GM12892 (cell line): ENCODE results near the gene NPM1.

Experiments
- DNase-seq: peaks from one replicate; pipeline ENCODE4 v3.0.0; 2011; ENCODE audit not compliant: insufficient read length
- FAIRE-seq: peaks from 2 replicates; lab custom pipeline; 2011; peaks lifted over from hg19 to GRCh38; lab: Jason Lieb, UNC
- POLR2A ChIP-seq: IDR thresholded peaks from 2 replicates; pipeline ENCODE4 v1.6.1; 2011; ENCODE audit warnings: low read depth, low read length, control low read depth
- POLR2AphosphoS5 ChIP-seq: IDR thresholded peaks from 2 replicates; pipeline ENCODE4 v1.6.1; 2011; ENCODE audit warnings: low read depth, low read length, control low read depth
- TAF1 ChIP-seq: IDR thresholded peaks from 2 replicates; pipeline ENCODE4 v1.6.1; 2011; ENCODE audit warnings: low read depth, mild to moderate bottlenecking, control low read depth, low read length, borderline replicate concordance

Gene NPM1

DNA sequence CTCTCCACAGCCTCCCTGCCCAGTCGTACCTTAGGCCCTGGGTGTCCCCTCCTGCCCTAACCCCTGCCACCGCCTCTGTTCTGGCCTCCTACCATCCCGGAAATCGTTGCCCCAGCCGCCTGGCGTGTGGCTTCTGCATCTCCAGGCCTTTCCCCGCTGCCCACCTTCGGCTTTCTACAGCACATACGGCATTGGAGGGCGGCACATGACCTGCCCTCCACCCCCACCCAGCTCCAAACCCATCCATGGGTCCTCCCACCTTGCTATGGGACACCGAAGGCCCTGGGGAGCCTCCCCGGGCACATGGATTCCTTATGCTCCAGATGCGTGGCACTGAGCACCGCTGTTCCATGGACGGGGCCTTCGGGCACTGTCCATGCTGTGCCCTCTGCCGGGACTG is 63.8 kb downstream of the NPM1 start:
- TF ChIP-seq POLR2AphosphoS5 (no peak), POLR2A (no peak), TAF1 (no peak)
- DNase-seq (no peak), FAIRE-seq (no peak)

DNA sequence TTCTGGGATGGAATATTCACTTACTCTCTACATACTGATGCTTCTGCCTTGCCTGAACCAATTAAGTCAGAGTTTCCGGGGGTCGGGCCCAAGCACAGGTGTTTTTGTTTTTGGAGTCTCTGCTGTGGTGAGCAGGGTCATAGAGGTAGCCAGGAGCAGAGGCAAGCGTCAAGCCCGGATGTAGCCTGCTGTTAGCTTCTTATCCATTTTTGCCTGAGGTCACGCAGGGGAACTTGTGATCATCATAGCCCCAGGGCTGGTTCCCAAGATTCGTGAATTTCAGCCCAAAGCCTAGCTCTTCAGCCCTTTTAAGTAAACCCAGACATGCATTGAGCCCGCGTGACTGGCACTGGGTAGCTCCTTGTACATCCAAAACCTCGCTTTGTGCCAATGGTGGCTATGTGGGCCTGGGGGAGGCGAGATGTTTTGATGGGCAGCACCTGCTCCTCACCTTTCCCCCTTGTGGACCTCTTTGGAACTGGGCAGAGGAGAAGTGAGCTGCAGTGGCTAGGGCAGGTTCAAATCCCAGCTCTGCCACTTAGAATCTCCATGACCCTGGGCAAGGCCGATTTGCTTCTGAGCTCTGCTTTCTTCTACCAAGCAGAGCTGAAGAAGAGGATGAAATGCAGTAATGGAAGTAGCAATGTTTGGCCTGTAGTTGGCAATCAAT is 65.5 kb downstream of the NPM1 start:
- DNase-seq = no peak
- TF ChIP-seq POLR2AphosphoS5 (no peak), TAF1 (no peak), POLR2A (no peak)
- no peak for FAIRE-seq

DNA sequence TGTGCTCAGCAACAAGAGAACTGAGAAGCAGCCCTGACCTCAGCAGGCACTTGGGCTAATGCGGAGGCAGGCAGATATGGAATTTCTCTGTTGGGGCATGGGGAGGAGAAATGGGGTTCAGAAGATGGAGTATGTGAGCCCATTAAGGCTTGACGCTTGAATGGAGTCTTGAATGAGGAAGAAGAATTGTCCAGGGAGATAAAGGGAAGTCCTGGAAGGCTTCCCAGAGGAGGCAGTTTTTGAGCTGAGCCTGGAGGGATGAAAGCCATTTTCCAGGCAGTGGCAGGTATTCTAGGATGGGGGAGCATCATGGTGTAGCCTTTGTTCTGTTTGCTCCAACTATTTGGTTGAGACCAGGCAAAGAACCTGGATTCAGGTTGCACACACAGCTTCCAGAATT is 66.3 kb downstream of the NPM1 start:
- no peak for FAIRE-seq
- TF ChIP-seq POLR2A = no peak
- TF ChIP-seq POLR2AphosphoS5 = no peak
- TF ChIP-seq TAF1 = no peak

DNA sequence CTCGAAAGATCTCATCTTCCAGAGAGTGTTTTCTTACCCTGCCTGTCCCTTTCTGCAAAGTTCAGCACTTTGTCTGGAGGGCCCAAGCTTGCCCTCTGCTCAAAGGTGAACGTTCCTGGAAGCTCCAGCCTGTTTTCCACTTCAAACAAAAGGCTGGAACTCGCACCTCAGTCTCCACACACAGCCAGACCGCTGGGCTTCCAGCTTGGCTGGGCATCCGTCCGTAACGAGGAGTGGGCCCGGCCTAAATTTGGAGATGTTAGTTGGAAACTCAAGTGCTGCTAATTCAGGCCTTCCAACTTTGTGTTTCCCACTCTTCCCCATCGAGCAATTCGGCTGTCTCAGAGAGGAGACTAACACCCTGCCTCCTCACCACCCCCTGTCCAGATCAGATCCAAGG is 66.9 kb downstream of the NPM1 start:
- TF ChIP-seq POLR2A = no peak
- FAIRE-seq = no peak
- no peak for DNase-seq

More for the DNA sequence above, 66.3 kb downstream of the NPM1 start:
- DNase-seq = no peak

DNA sequence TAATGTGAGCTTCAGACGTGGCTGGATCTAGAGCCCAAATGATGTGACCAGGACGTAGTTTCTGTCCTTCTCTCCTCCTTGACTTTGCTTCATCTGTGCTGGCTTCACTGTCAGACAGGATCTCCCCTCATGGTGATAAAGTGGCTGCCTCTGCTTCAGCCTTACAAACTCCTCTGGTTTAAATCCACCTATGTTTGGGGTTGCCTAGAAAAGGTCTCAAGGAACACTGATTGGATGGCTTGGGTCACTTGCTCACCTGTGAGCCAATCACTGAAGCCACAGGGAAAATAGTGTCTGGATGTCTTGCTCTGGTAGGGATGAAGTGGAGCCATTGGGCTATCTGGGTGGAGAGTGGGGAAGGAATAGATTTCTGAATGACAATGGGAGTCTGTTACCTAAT is 67.9 kb downstream of the NPM1 start:
- no peak for TF ChIP-seq POLR2A
- TF ChIP-seq TAF1 = no peak
- no peak for TF ChIP-seq POLR2AphosphoS5
- no peak for FAIRE-seq

DNA sequence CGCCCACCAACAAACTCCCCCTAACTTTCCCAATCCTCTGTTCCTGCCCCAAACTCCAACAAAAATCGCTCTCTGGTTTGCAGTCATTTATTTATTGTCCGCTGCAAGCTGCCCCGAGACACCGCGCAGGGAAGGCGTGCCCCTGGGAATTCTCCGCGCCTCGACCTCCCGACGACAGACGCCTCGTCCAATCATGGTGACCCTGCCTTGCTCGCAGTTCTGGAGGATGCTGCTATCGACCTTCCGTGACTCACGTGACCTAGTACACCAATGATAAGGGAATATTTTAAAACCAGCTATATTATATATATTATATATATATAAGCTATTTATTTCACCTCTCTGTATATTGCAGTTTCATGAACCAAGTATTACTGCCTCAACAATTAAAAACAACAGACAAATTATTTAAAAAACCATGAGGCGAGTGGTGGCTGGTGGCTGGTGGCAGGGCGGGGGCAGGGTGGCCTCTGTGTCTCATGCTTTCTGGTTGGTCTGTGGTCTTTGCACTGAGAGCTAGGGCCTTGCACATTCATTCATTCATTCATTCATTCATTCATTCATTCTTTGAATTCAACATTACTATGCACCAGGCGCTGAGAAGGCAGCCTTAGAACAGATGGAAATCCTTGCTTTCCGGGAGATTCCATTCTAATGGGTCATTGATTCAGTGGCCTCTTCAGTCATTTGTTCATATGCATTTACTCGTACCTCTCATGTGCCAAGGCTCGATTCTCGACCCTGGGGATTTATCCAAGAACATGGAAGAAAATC is 69.7 kb downstream of the NPM1 start:
- DNase-seq (no peak), FAIRE-seq (no peak)
- TF ChIP-seq POLR2AphosphoS5 = no peak
- TF ChIP-seq TAF1 = no peak
- TF ChIP-seq POLR2A = no peak

More for the DNA sequence above, 67.9 kb downstream of the NPM1 start:
- DNase-seq = no peak

DNA sequence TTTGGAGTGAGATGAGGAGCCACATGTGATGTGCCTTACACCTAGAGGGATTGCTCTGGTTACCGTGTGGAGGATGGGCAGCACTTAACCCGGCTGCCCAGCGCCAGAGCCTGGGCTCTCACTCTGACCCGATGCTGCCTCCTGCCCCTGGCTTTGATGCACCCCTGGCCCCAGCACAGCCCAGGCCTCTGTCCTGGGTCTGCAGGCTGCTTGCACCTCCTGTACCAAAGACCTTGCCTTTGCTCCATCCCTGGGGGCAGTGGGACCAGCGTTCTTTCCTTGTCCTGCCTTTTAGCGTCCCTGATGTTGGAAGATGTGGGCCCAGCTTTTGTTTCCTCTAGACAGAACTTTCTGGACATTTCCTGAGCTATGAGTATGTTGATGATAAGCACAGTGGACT is 72.2 kb downstream of the NPM1 start:
- no peak for TF ChIP-seq POLR2AphosphoS5
- TF ChIP-seq TAF1 = no peak
- TF ChIP-seq POLR2A = no peak
- FAIRE-seq = no peak
- DNase-seq = no peak
